Prostate gland (tissue), 2 donors: ENCODE measurements around the gene TSTD2.

Source experiments
- CTCF ChIP-seq, 4 experiments: fragments of 200-600 bp in 2 of 4; fragments of 450-650 bp in 2 of 4; sonication (generic) in 2 of 4; IDR thresholded peaks; 1 replicate in 3 of 4; 2 replicates in 1 of 4; pipeline ENCODE4 v1.5.1; 2016 to 2019; ENCODE audit warnings: antibody characterized with exemption in 4 of 4, mild to moderate bottlenecking in 2 of 4, moderate library complexity in 2 of 4
- POLR2A ChIP-seq: fragments of 450-650 bp; IDR thresholded peaks from one replicate; pipeline ENCODE4 v1.6.1; 2016; ENCODE audit warnings: antibody characterized with exemption, mild to moderate bottlenecking

- TF ChIP-seq CTCF (IDR thresholded peaks at IDR 0.05) (no peak), POLR2A (no peak)
These were observed 7.2 kb upstream of the TSTD2 start for GRCh38 chr9:97640325-97640724.
